ENCODE data around the gene CCDC27. TPM values are rescaled to one million over a fixed set of nuclear protein-coding genes. Genes with fewer than 3 reads are reported as not detected.

The CCDC27 gene
- total and polyA plus RNA-seq, 5 donors from 2014 or later: not detected

DNA sequence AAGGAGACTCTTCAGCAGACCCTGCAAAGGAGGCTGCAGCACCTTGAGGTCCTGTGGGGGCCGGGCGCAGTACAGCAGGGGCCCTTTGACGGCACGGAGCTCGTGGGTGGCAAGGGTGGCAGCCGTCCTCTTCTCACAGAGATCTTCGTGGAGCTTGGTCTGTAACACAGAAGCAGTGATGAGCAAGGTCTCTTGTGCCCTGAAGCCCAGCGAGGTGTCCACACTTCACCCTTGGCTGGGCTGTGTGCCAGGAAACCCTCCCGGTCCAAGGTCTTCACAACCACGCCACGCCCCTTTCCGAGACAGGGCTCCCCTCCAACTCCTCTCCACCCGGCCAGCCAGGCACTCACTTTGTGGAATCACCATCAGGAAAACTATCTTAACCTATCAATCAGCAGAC lies 32.8 kb downstream of the CCDC27 start:
- Histone ChIP-seq H3K4me3 (ENCODE audit: low read depth, low read length) (no peak overlapping the region), H3K36me3 (ENCODE audit: control insufficient read depth, insufficient read depth, low read length) (peaks cover 56% of the 10 kb centered on the region), H3K9me3 (ENCODE audit: control insufficient read depth in 2 of 2, low read length in 2 of 2) (no peaks in the 10 kb centered on the region), H3K27me3 (ENCODE audit: control insufficient read depth, insufficient read depth, low read length) (no peaks in the 10 kb centered on the region), H3K27ac (ENCODE audit: insufficient read depth, low read length, poor library complexity, severe bottlenecking) (no peak overlapping the region), H3K4me1 (ENCODE audit: control insufficient read depth, insufficient read depth, low read length, poor library complexity, severe bottlenecking) (peaks cover 6% of the 10 kb centered on the region)
- Mint-ChIP-seq H3K4me1 (peaks cover 0 to 12% (median 3%) of the 10 kb centered on the region in 4 donors), H3K36me3 (peaks cover 35% of the 10 kb centered on the region), H3K4me3 (peak overlapping the region in 1 of 4 donors; percentile 7), H3K27me3 (no peaks in the 10 kb centered on the region), H3K9me3 (no peaks in the 10 kb centered on the region), H3K27ac (no peak overlapping the region)
- ATAC-seq (ENCODE audit: low read depth in 2 of 2) (no peak), DNase-seq (no peak)

DNA sequence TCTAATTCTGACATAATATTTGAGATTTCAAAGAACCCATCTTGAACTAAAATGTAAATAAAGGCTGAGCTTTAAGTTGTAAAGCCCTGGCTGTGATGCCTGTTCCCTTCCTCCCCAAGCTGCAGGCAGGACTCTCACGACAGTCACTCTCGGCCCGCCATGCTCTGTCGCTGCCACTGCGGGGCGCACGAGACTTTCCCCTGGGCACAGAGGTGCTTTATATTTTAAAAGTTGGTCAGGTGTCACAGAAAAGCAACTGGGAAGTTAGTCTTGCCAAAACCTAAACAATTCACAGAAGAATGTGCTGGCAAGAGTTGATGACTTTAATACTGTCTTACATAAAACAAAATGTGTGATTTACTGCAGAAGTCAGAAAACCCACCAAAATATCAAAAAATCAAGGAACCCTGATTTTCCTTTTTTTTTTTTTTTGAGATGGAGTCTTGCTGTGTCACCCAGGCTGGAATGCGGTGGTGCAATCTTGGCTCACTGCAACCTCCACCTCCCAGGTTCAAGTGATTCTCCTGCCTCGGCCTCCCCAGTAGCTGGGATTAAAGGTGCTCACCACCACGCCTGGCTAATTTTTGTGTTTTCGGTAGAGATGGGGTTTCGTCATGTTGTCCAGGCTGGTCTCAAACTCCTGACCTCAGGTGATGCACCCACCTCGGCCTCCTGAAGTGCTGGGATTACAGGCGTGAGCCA lies 33.4 kb downstream of the CCDC27 start:
- Mint-ChIP-seq H3K27me3 (no peaks in the 10 kb centered on the region), H3K4me1 (peaks cover 0 to 12% (median 3%) of the 10 kb centered on the region in 4 donors), H3K9me3 (no peaks in the 10 kb centered on the region), H3K4me3 (no peak overlapping the region), H3K27ac (no peak overlapping the region), H3K36me3 (peaks cover 29% of the 10 kb centered on the region)
- Histone ChIP-seq H3K27ac (ENCODE audit: insufficient read depth, low read length, poor library complexity, severe bottlenecking) (no peak overlapping the region), H3K4me1 (ENCODE audit: control insufficient read depth, insufficient read depth, low read length, poor library complexity, severe bottlenecking) (peaks cover 6% of the 10 kb centered on the region), H3K27me3 (ENCODE audit: control insufficient read depth, insufficient read depth, low read length) (no peaks in the 10 kb centered on the region), H3K9me3 (ENCODE audit: control insufficient read depth in 2 of 2, low read length in 2 of 2) (no peaks in the 10 kb centered on the region), H3K36me3 (ENCODE audit: control insufficient read depth, insufficient read depth, low read length) (peaks cover 56% of the 10 kb centered on the region), H3K4me3 (ENCODE audit: low read depth, low read length) (no peak overlapping the region)
- ATAC-seq (ENCODE audit: low read depth in 2 of 2) (no peak), DNase-seq (no peak)

DNA sequence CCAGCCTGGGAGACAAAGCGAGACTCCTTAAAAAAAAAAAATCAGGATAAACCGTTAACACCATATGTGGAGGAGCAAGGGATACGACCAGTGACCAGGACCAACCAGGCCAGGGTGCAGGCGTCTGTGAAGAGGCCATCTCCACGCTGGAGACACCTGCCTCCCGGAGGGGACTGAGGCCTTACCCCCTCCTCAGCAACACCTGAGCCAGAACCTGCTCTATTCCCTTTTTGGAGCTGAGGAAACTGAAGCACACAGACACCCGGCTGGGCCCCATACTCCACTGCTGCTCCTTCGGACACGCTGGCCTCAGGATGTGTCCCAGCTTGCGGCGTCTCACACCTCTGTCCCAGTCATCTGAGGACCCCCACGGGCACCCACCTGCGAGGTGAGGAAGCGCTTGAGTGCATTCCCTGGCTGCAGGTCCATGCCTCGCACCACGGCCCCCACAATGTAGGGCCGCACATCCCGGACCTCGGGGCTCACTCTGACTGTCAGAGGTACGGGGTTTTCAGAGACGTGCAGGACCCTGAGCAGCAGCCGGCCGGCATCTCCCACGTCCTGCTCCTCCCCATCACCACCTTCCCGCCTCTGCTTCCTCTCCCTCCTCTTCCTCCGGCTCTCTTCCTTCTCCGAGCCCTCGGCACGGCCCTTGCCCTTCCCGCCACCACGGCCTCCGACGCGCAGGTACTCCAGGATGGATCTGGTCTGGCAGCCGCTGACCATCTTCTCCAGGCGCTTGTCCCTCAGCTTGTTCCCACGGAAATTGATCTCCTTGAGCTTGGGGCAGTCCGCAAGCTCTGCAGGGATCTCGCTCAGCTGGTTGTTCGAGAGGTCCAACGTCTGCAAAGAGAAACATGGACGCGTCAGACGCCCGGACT lies 34.5 kb downstream of the CCDC27 start:
- H3K4me1 Mint-ChIP-seq: peaks cover 0 to 12% (median 3%) of the 10 kb centered on the region in 4 donors
- H3K27me3 ChIP-seq (ENCODE audit: control insufficient read depth, insufficient read depth, low read length): no peaks in the 10 kb centered on the region
- peaks cover 47% of the 10 kb centered on the region for H3K36me3 ChIP-seq (ENCODE audit: control insufficient read depth, insufficient read depth, low read length)
- H3K27me3 Mint-ChIP-seq: no peaks in the 10 kb centered on the region
- H3K4me3 Mint-ChIP-seq: no peak overlapping the region
- H3K9me3 Mint-ChIP-seq: no peaks in the 10 kb centered on the region
- no peak overlapping the region for H3K27ac Mint-ChIP-seq
- peaks cover 6% of the 10 kb centered on the region for H3K4me1 ChIP-seq (ENCODE audit: control insufficient read depth, insufficient read depth, low read length, poor library complexity, severe bottlenecking)
- ATAC-seq (ENCODE audit: low read depth in 2 of 2) (no peak), DNase-seq (no peak)
- H3K9me3 ChIP-seq (ENCODE audit: control insufficient read depth in 2 of 2, low read length in 2 of 2): no peaks in the 10 kb centered on the region
- no peak overlapping the region for H3K27ac ChIP-seq (ENCODE audit: insufficient read depth, low read length, poor library complexity, severe bottlenecking)
- no peak overlapping the region for H3K4me3 ChIP-seq (ENCODE audit: low read depth, low read length)
- peaks cover 23% of the 10 kb centered on the region for H3K36me3 Mint-ChIP-seq

DNA sequence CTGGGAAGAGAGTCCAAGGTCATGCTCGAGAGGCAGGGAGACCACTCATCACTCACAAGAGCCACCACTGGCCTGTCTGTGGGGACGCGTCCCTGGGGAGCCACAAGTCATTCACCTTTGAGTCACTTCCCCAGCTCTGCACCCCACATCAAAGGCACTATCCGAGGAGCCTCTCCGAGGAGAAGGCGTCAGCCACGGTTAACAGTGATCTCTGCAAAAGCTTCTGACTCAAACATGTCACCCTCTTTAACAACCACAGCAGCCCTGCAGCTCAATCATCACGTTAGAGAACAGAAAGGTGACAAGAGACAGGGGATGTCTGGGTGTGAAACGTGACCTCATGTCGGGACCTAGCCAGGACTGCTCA lies 35.1 kb downstream of the CCDC27 start:
- no peak overlapping the region for H3K27ac ChIP-seq (ENCODE audit: insufficient read depth, low read length, poor library complexity, severe bottlenecking)
- peaks cover 45% of the 10 kb centered on the region for H3K36me3 ChIP-seq (ENCODE audit: control insufficient read depth, insufficient read depth, low read length)
- DNase-seq (peak in 1 of 3 donors; percentile 26), ATAC-seq (ENCODE audit: low read depth in 2 of 2) (peak; percentile 58)
- H3K4me1 ChIP-seq (ENCODE audit: control insufficient read depth, insufficient read depth, low read length, poor library complexity, severe bottlenecking): peaks cover 6% of the 10 kb centered on the region
- no peaks in the 10 kb centered on the region for H3K9me3 ChIP-seq (ENCODE audit: control insufficient read depth in 2 of 2, low read length in 2 of 2)
- H3K27me3 ChIP-seq (ENCODE audit: control insufficient read depth, insufficient read depth, low read length): no peaks in the 10 kb centered on the region
- H3K27me3 Mint-ChIP-seq: no peaks in the 10 kb centered on the region
- H3K4me1 Mint-ChIP-seq: peaks cover 0 to 17% (median 3%) of the 10 kb centered on the region in 4 donors
- no peak overlapping the region for H3K4me3 ChIP-seq (ENCODE audit: low read depth, low read length)
- no peak overlapping the region for H3K4me3 Mint-ChIP-seq
- no peak overlapping the region for H3K27ac Mint-ChIP-seq
- H3K36me3 Mint-ChIP-seq: peaks cover 17% of the 10 kb centered on the region
- H3K9me3 Mint-ChIP-seq: no peaks in the 10 kb centered on the region

DNA sequence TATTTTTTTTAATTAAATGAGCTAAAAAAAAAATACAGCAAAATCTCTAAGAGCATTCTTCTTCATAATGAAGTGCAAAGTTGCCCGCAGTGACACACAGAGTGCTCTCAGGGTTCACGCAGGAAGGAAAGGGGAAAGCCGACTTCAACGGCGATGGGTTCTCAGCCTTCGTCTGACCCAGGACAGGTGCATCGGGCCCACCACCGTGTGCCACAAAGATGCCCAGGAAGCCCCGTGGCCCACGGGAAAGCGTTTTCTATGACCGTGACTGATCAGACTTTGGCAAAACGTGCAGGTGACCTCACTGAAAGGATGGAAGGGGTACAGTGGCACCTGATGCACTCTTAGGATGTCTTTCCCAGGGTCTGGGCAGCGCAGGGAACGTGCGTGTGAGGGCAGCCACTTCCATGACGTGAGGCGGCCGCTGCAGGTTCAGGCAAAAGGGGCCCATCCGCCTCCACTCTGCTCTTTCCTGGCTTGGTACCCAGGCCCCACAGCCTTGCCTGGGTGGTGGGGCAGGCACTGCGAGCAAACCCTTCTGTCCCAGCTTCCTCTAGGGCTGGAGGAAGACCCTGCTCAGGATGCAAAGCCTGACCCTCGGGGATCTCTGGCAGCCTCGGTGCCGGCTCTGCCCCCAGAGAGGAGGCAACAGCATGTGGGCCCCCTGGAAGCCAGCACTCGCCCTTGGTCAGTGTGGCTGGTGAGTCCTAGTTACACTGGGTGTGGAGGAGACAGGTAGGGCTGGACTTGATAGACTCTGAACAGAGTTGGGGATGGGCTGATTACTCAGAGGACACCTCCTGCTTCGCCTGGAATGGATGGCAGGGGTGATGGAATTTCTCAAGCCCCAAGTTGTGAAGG lies 35.7 kb downstream of the CCDC27 start:
- Mint-ChIP-seq H3K27me3 (no peaks in the 10 kb centered on the region), H3K4me3 (no peak overlapping the region), H3K36me3 (peaks cover 16% of the 10 kb centered on the region), H3K27ac (peak overlapping the region in 1 of 3 donors; percentile 86), H3K9me3 (no peaks in the 10 kb centered on the region), H3K4me1 (peaks cover 0 to 23% (median 7%) of the 10 kb centered on the region in 4 donors)
- no peak overlapping the region for H3K4me3 ChIP-seq (ENCODE audit: low read depth, low read length)
- H3K9me3 ChIP-seq (ENCODE audit: control insufficient read depth in 2 of 2, low read length in 2 of 2): no peaks in the 10 kb centered on the region
- ATAC-seq (ENCODE audit: low read depth in 2 of 2) (no peak), DNase-seq (no peak)
- H3K4me1 ChIP-seq (ENCODE audit: control insufficient read depth, insufficient read depth, low read length, poor library complexity, severe bottlenecking): peaks cover 6% of the 10 kb centered on the region
- H3K36me3 ChIP-seq (ENCODE audit: control insufficient read depth, insufficient read depth, low read length): peaks cover 41% of the 10 kb centered on the region
- H3K27me3 ChIP-seq (ENCODE audit: control insufficient read depth, insufficient read depth, low read length): no peaks in the 10 kb centered on the region
- no peak overlapping the region for H3K27ac ChIP-seq (ENCODE audit: insufficient read depth, low read length, poor library complexity, severe bottlenecking)

DNA sequence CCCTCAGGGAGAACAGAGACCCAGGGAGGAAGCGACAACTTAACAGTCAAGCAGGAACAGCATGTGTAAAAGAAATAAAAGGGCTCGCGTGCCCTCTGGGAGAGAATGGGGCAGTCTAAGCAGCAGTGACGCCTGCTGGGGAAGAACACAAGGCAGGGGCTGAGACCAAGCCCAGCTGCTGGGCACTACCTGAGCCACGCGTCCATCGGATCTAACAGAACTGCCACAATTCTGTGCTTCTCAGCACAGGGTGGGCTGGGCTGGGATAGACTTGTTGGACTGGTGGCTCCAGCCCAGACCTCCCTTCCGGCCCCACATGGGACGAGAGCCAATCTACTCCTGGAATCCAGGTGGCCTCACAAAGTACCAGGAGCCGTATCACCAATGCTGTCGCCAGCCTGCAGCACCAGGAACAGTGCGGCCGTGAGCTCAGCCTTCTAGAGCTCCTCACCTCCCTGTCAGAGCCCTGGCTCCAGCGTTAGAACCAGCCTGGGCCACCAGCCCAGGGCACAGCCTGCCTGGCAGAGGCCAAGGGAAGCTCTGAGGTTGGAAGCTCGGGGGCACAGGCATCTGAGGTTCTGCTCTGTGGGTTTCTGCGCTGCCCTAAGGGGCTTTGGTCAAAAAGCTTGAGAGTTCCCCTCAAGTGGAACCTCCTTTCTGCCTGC lies 36.6 kb downstream of the CCDC27 start:
- H3K9me3 Mint-ChIP-seq: no peaks in the 10 kb centered on the region
- H3K4me3 Mint-ChIP-seq: peak overlapping the region in 1 of 4 donors; percentile 73
- Histone ChIP-seq H3K4me3 (ENCODE audit: low read depth, low read length) (no peak overlapping the region), H3K9me3 (ENCODE audit: control insufficient read depth in 2 of 2, low read length in 2 of 2) (no peaks in the 10 kb centered on the region), H3K27ac (ENCODE audit: insufficient read depth, low read length, poor library complexity, severe bottlenecking) (no peak overlapping the region), H3K36me3 (ENCODE audit: control insufficient read depth, insufficient read depth, low read length) (peaks cover 35% of the 10 kb centered on the region), H3K4me1 (ENCODE audit: control insufficient read depth, insufficient read depth, low read length, poor library complexity, severe bottlenecking) (peaks cover 11% of the 10 kb centered on the region), H3K27me3 (ENCODE audit: control insufficient read depth, insufficient read depth, low read length) (no peaks in the 10 kb centered on the region)
- DNase-seq (no peak), ATAC-seq (ENCODE audit: low read depth in 2 of 2) (no peak)
- peaks cover 0 to 32% (median 12%) of the 10 kb centered on the region in 4 donors for H3K4me1 Mint-ChIP-seq
- H3K27ac Mint-ChIP-seq: no peak overlapping the region
- H3K36me3 Mint-ChIP-seq: peaks cover 15% of the 10 kb centered on the region
- no peaks in the 10 kb centered on the region for H3K27me3 Mint-ChIP-seq

Measured in CD4-positive, CD25-positive, alpha-beta regulatory T cell (primary cell).